ENCODE results near the gene PRDM5. TPM values are rescaled to one million over a fixed set of nuclear protein-coding genes. Genes with fewer than 3 reads are reported as not detected.
"Not testable (repeated sequence)": the region's sequence is repeated elsewhere in the genome, so short reads cannot be mapped to it uniquely, and the experiment has no call there.

PRDM5 gene
- total RNA-seq, 1 donor from 2014 or later: 9.0 TPM

DNA sequence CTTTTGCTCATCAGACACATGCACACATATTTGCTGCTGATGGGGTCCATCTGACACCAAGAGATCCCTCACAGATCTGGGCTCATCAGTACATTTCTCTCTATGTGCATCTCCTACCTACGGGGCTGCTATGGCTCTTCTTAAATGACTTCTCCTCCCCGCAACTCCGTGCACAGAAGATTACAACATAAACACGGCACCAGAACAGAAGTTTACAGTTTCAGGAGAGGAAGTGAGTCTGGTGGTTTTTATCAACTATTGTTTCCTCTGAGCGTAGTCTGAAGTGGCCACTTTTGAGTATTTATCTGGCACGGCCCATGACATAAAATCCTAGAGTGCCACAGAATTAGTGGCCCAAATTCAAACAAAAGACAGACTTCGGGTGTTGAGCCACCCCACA is 263.8 kb downstream of the PRDM5 start:
- TF ChIP-seq, protein P1, sequence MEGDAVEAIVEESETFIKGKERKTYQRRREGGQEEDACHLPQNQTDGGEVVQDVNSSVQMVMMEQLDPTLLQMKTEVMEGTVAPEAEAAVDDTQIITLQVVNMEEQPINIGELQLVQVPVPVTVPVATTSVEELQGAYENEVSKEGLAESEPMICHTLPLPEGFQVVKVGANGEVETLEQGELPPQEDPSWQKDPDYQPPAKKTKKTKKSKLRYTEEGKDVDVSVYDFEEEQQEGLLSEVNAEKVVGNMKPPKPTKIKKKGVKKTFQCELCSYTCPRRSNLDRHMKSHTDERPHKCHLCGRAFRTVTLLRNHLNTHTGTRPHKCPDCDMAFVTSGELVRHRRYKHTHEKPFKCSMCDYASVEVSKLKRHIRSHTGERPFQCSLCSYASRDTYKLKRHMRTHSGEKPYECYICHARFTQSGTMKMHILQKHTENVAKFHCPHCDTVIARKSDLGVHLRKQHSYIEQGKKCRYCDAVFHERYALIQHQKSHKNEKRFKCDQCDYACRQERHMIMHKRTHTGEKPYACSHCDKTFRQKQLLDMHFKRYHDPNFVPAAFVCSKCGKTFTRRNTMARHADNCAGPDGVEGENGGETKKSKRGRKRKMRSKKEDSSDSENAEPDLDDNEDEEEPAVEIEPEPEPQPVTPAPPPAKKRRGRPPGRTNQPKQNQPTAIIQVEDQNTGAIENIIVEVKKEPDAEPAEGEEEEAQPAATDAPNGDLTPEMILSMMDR (IDR thresholded peaks at IDR 0.05; ENCODE audit: insufficient read depth, low read length, severe bottlenecking): no peak
- no peaks in the 10 kb centered on the region for H3K36me3 ChIP-seq (ENCODE audit: control insufficient read depth, insufficient read depth, low read length)
- no peak for FAIRE-seq
- DNase-seq (ENCODE audit: low read depth): no peak
- H3K4me3 ChIP-seq (ENCODE audit: low read depth, low read length): no peak overlapping the region
- H3K27me3 ChIP-seq (ENCODE audit: control insufficient read depth, insufficient read depth, low read length): no peaks in the 10 kb centered on the region

DNA sequence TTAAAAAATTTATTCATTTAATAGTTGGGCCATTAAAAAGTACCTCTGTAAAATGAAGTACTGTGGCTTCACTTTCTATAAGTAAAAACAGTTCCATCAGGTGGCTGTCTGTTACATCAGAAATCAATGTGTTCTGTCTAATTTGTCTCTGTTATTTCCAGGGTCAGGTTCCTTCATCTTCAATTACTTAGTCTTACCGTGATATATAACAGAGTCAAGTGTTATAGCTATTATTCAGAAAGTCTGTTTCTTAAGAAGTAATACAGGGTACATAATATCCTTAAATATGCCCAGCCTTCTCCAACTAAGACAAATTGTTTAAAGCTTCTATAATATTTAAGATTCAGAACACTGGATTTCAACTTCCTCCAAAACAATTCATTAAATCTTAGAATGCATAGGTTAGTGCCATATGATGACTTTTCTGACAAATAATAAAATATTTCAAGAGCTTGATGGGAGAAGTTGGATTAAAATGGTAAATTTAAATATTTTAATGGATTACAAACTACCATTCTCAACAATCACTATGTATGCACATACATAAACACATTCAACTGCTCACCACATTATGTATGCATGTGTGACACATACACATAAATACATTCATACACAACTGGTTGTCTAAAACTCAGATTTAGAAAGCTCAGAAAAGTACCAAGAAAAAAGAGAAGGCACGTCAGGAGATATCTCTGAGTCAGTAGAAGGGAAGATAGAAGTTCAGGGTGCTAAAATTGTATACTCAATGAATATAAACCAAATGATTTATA is 268.5 kb downstream of the PRDM5 start:
- Histone ChIP-seq H3K4me3 (ENCODE audit: low read depth, low read length) (no peak overlapping the region), H3K27me3 (ENCODE audit: control insufficient read depth, insufficient read depth, low read length) (no peaks in the 10 kb centered on the region), H3K36me3 (ENCODE audit: control insufficient read depth, insufficient read depth, low read length) (no peaks in the 10 kb centered on the region)
- DNase-seq (ENCODE audit: low read depth) (no peak), FAIRE-seq (no peak)
- TF ChIP-seq, protein P1 (IDR thresholded peaks at IDR 0.05; ENCODE audit: insufficient read depth, low read length, severe bottlenecking): no peak

DNA sequence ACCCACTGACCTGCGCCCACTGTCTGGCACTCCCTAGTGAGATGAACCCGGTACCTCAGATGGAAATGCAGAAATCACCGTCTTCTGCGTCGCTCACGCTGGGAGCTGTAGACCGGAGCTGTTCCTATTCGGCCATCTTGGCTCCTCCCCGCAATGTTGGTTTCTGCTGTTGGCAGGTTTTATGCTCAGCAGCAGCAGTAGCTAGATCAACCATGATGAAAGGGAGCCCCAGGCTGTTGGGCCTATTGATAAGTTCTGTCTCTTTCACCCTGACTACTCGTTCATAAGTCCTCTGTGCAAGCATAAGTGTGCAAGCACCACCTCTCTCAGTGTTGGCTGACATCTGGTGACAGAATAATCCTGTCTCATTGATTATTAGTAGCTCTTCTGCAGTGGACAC is 274.2 kb downstream of the PRDM5 start:
- DNase-seq (ENCODE audit: low read depth); FAIRE-seq; H3K36me3 ChIP-seq (ENCODE audit: control insufficient read depth, insufficient read depth, low read length); H3K4me3 ChIP-seq (ENCODE audit: low read depth, low read length); H3K27me3 ChIP-seq (ENCODE audit: control insufficient read depth, insufficient read depth, low read length): not testable (repeated sequence)

Other genes starting within 250 kb of the PRDM5 start
- gene NDNF, start 149.8 kb upstream of the PRDM5 start, total RNA-seq: not detected in 2 replicates
- not detected in 2 replicates for gene TNIP3, start 241.6 kb upstream of the PRDM5 start, total RNA-seq